Gastroesophageal sphincter (tissue), 4 donors: ENCODE data around the gene GALNT9. TPM values are rescaled to one million over a fixed set of nuclear protein-coding genes. Genes with fewer than 3 reads are reported as not detected.

ENCODE experiments used
- ATAC-seq: fragments of 150-250 bp; one replicate; pipeline ENCODE4 v1.9.1; 2016; ENCODE audit warnings: mild to moderate bottlenecking, moderate library complexity
- H3K27ac ChIP-seq, 4 donors: fragments of 200-600 bp; sonication (generic) in 3 of 4; 1 replicate in 3 of 4; 2 replicates in 1 of 4; pipeline ENCODE4 v1.5.1; 2016 to 2019
- H3K27me3 ChIP-seq: fragments of 200-600 bp; sonication (generic); one replicate; pipeline ENCODE4 v1.5.1; 2019
- H3K36me3 ChIP-seq, 2 donors: fragments of 200-600 bp; sonication (generic); one replicate each; pipeline ENCODE4 v1.5.1; 2019; ENCODE audit warnings: control low read depth in 1 of 2
- H3K4me1 ChIP-seq, 3 donors: fragments of 200-600 bp; sonication (generic); 1 replicate in 2 of 3; 2 replicates in 1 of 3; pipeline ENCODE4 v1.5.1; 2016 to 2019; ENCODE audit warnings: control low read depth in 2 of 3
- H3K4me3 ChIP-seq, 2 donors: fragments of 200-600 bp; sonication (generic); one replicate each; pipeline ENCODE4 v1.5.1; 2019; ENCODE audit warnings: mild to moderate bottlenecking in 1 of 2, moderate library complexity in 1 of 2
- H3K9me3 ChIP-seq, 3 donors: fragments of 200-600 bp; sonication (generic); one replicate each; pipeline ENCODE4 v1.5.1; 2017 to 2019; ENCODE audit warnings: control low read depth in 2 of 3
- CTCF ChIP-seq, 4 experiments: fragments of 200-600 bp in 2 of 4; fragments of 450-650 bp in 2 of 4; sonication (generic) in 1 of 4; IDR thresholded peaks; one replicate each; pipeline ENCODE4 v1.5.1; 2017 to 2019; ENCODE audit warnings: antibody characterized with exemption in 4 of 4, mild to moderate bottlenecking in 2 of 4, moderate library complexity in 2 of 4
- EP300 ChIP-seq: sonication (generic); formaldehyde crosslinking; IDR thresholded peaks from one replicate; pipeline ENCODE4 v1.6.1; 2017; ENCODE audit warnings: antibody characterized with exemption, mild to moderate bottlenecking
- POLR2A ChIP-seq, 2 donors: fragments of 450-650 bp; IDR thresholded peaks; one replicate each; pipeline ENCODE4 v1.6.1; 2017; ENCODE audit warnings: antibody characterized with exemption in 2 of 2, mild to moderate bottlenecking in 2 of 2, moderate library complexity in 1 of 2
- POLR2AphosphoS5 ChIP-seq: sonication (generic); formaldehyde crosslinking; IDR thresholded peaks from one replicate; pipeline ENCODE4 v1.6.1; 2017; ENCODE audit warnings: antibody characterized with exemption
- WGBS, 2 donors: methylation state at CpG; one replicate each; pipeline ENCODE4 v1.1.5; 2018; ENCODE audit warnings: low coverage in 1 of 2; 5-methylcytosine and 5-hydroxymethylcytosine counted together
- total RNA-seq, 4 donors: library from RNA; depleted of rRNA; stranded (reverse); fragments of >200 nt; gene quantifications; one replicate each; pipeline ENCODE4 v1.1.0, GENCODE V29; 2016

GALNT9 gene
- total RNA-seq, 4 donors from 2014 or later = 2.0 TPM; not detected in 3

- Histone ChIP-seq H3K36me3 (no peaks in the 10 kb centered on the region), H3K4me1 (peaks cover 0 to 31% (median 3%) of the 10 kb centered on the region in 3 donors), H3K9me3 (no peaks in the 10 kb centered on the region), H3K27me3 (peaks cover 91% of the 10 kb centered on the region), H3K4me3 (no peak overlapping the region), H3K27ac (no peak overlapping the region)
- 92 to 93% methylated on average over 2 to 9 of the region's 23 CpGs for WGBS, 2 donors
- no peak for ATAC-seq
- TF ChIP-seq POLR2AphosphoS5 = no peak
- no peak for TF ChIP-seq EP300
- TF ChIP-seq POLR2A (IDR thresholded peaks at IDR 0.05) = no peak
- no peak for TF ChIP-seq CTCF (IDR thresholded peaks at IDR 0.05)
Observed at GRCh38 chr12:132282031-132282949, 47.1 kb downstream of the GALNT9 start.

GRCh38 chr12:132281038-132281437 lies 48.4 kb downstream of the GALNT9 start:
- Histone ChIP-seq H3K4me1 (peaks cover 0 to 20% (median 1%) of the 10 kb centered on the region in 3 donors), H3K27me3 (peaks cover 94% of the 10 kb centered on the region), H3K4me3 (no peak overlapping the region), H3K36me3 (no peaks in the 10 kb centered on the region), H3K9me3 (no peaks in the 10 kb centered on the region), H3K27ac (no peak overlapping the region)
- WGBS, 2 donors = 42% methylated on average over 4 of the region's 19 CpGs; no CpG with 5 or more reads in 1 of the 2 donors
- ATAC-seq = no peak
- TF ChIP-seq EP300 (no peak), POLR2A (IDR thresholded peaks at IDR 0.05) (no peak), CTCF (IDR thresholded peaks at IDR 0.05) (no peak), POLR2AphosphoS5 (no peak)

- peaks cover 94% of the 10 kb centered on the region for H3K27me3 ChIP-seq
Observed at GRCh38 chr12:132280406-132280805, 49.0 kb downstream of the GALNT9 start.

GRCh38 chr12:132279930-132280329 lies 49.5 kb downstream of the GALNT9 start:
- Histone ChIP-seq H3K4me1 (peaks cover 0 to 13% (median 0%) of the 10 kb centered on the region in 3 donors), H3K4me3 (no peak overlapping the region), H3K27me3 (peaks cover 94% of the 10 kb centered on the region), H3K27ac (no peak overlapping the region), H3K36me3 (no peaks in the 10 kb centered on the region), H3K9me3 (no peaks in the 10 kb centered on the region)
- 91% methylated on average over 1 of the region's 2 CpGs; no CpG with 5 or more reads in 1 of the 2 donors for WGBS, 2 donors
- no peak for ATAC-seq
- no peak for TF ChIP-seq EP300
- TF ChIP-seq POLR2A (IDR thresholded peaks at IDR 0.05) = no peak
- TF ChIP-seq CTCF (IDR thresholded peaks at IDR 0.05) = no peak
- TF ChIP-seq POLR2AphosphoS5 = no peak

More at GRCh38 chr12:132280406-132280805, 49.0 kb downstream of the GALNT9 start:
- Histone ChIP-seq H3K36me3 (no peaks in the 10 kb centered on the region), H3K4me1 (peaks cover 0 to 13% (median 0%) of the 10 kb centered on the region in 3 donors), H3K9me3 (no peaks in the 10 kb centered on the region), H3K27ac (no peak overlapping the region), H3K4me3 (no peak overlapping the region)
- TF ChIP-seq EP300 = no peak
- no peak for TF ChIP-seq POLR2AphosphoS5
- no peak for TF ChIP-seq CTCF (IDR thresholded peaks at IDR 0.05)
- no peak for TF ChIP-seq POLR2A (IDR thresholded peaks at IDR 0.05)
- WGBS, 2 donors = 5 to 10% methylated on average over 2 to 4 of the region's 12 CpGs
- no peak for ATAC-seq
